Measurements from ENCODE around the gene KIF19. TPM values are rescaled to one million over a fixed set of nuclear protein-coding genes. Genes with fewer than 3 reads are reported as not detected.
A peak's percentile ranks its signal among the peaks of the same experiment; 100 is the strongest.

The KIF19 gene
- total RNA-seq, 2 experiments from 2014 or later = 0.37 TPM

GRCh38 chr17:74356646-74357465 lies 30.8 kb downstream of the KIF19 start:
- Mint-ChIP-seq H3K27ac (no peak overlapping the region), H3K4me1 (ENCODE audit: low read depth) (peaks cover 2% of the 10 kb centered on the region), H3K4me3 (no peak overlapping the region), H3K9me3 (ENCODE audit: insufficient read depth) (no peaks in the 10 kb centered on the region), H3K36me3 (ENCODE audit: low read depth) (no peaks in the 10 kb centered on the region), H3K27me3 (ENCODE audit: low read depth) (peaks cover 51% of the 10 kb centered on the region)
- POLR2A ChIA-PET = no interaction called here
- DNase-seq (peak; percentile 38), ATAC-seq (peak; percentile 33)
- CTCF ChIA-PET = interaction anchor here (0.7 to 3.1 kb wide), 5 partner anchors 11 to 137 kb away, joined by 3 to 17 read pairs (median 4); partner anchors contain the start of gene GPR142

- no peak for DNase-seq
- Mint-ChIP-seq H3K9me3 (ENCODE audit: insufficient read depth) (no peaks in the 10 kb centered on the region), H3K4me3 (no peak overlapping the region), H3K36me3 (ENCODE audit: low read depth) (no peaks in the 10 kb centered on the region), H3K27me3 (ENCODE audit: low read depth) (peaks cover 47% of the 10 kb centered on the region), H3K27ac (no peak overlapping the region), H3K4me1 (ENCODE audit: low read depth) (peaks cover 2% of the 10 kb centered on the region)
- ATAC-seq = no peak
- CTCF ChIA-PET = interaction anchor here (0.9 to 3.1 kb wide), 4 partner anchors 11 to 136 kb away, joined by 3 to 17 read pairs (median 4); partner anchors contain the start of gene GPR142
- POLR2A ChIA-PET = no interaction called here
Observed at GRCh38 chr17:74357466-74357809, 31.4 kb downstream of the KIF19 start.

GRCh38 chr17:74358697-74359096 lies 32.7 kb downstream of the KIF19 start:
- no peak for DNase-seq
- H3K27ac Mint-ChIP-seq = no peak overlapping the region
- CTCF ChIA-PET = interaction anchor here (1.3 to 3.1 kb wide), 3 partner anchors 9 to 10 kb away, joined by 5 to 17 read pairs (median 9); partner anchors contain the start of gene GPR142
- POLR2A ChIA-PET = no interaction called here
- peaks cover 36% of the 10 kb centered on the region for H3K27me3 Mint-ChIP-seq (ENCODE audit: low read depth)
- peaks cover 2% of the 10 kb centered on the region for H3K4me1 Mint-ChIP-seq (ENCODE audit: low read depth)
- H3K4me3 Mint-ChIP-seq = no peak overlapping the region
- H3K9me3 Mint-ChIP-seq (ENCODE audit: insufficient read depth) = no peaks in the 10 kb centered on the region
- ATAC-seq = no peak
- H3K36me3 Mint-ChIP-seq (ENCODE audit: low read depth) = no peaks in the 10 kb centered on the region

GRCh38 chr17:74359916-74360315 lies 33.9 kb downstream of the KIF19 start:
- H3K36me3 Mint-ChIP-seq (ENCODE audit: low read depth) = no peaks in the 10 kb centered on the region

GRCh38 chr17:74360899-74361229 lies 34.8 kb downstream of the KIF19 start:
- Mint-ChIP-seq H3K4me3 (no peak overlapping the region), H3K4me1 (ENCODE audit: low read depth) (peaks cover 2% of the 10 kb centered on the region), H3K27me3 (ENCODE audit: low read depth) (peaks cover 22% of the 10 kb centered on the region), H3K27ac (no peak overlapping the region), H3K36me3 (ENCODE audit: low read depth) (no peaks in the 10 kb centered on the region), H3K9me3 (ENCODE audit: insufficient read depth) (no peaks in the 10 kb centered on the region)
- CTCF ChIA-PET = interaction anchor here (0.9 to 1.5 kb wide), 5 partner anchors 8 to 172 kb away, joined by 3 to 6 read pairs (median 4); partner anchors contain the start of gene TTYH2
- ATAC-seq = no peak
- DNase-seq = no peak
- POLR2A ChIA-PET = no interaction called here

More at GRCh38 chr17:74359916-74360315, 33.9 kb downstream of the KIF19 start:
- ChIA-PET CTCF (interaction anchor here (0.8 to 1.5 kb wide), 4 partner anchors 8 to 160 kb away, joined by 4 to 9 read pairs (median 4); partner anchors contain the start of genes GPR142 and TTYH2), POLR2A (no interaction called here)
- H3K4me3 Mint-ChIP-seq = no peak overlapping the region
- H3K4me1 Mint-ChIP-seq (ENCODE audit: low read depth) = peaks cover 2% of the 10 kb centered on the region
- H3K9me3 Mint-ChIP-seq (ENCODE audit: insufficient read depth) = no peaks in the 10 kb centered on the region
- H3K27me3 Mint-ChIP-seq (ENCODE audit: low read depth) = peaks cover 25% of the 10 kb centered on the region
- no peak overlapping the region for H3K27ac Mint-ChIP-seq
- ATAC-seq = no peak
- DNase-seq = no peak

GRCh38 chr17:74361230-74362068 lies 35.4 kb downstream of the KIF19 start, which contains the start of gene BTBD17:
BTBD17 (minus strand) TSS chr17:74361868; CDS start chr17:74361819, 49 bp downstream.
- CTCF ChIA-PET = interaction anchor here (0.9 to 1.4 kb wide), 5 partner anchors 9 to 171 kb away, joined by 3 to 6 read pairs (median 3); no protein-coding TSS in a partner anchor
- no peak within 1 kb of the TSS for H3K27ac Mint-ChIP-seq
- H3K4me1 Mint-ChIP-seq (ENCODE audit: low read depth) = peaks cover 2% of the 10 kb centered on the region
- H3K27me3 Mint-ChIP-seq (ENCODE audit: low read depth) = peaks cover 17% of the 10 kb centered on the region
- POLR2A ChIA-PET = no interaction called here
- H3K4me3 Mint-ChIP-seq = no peak within 1 kb of the TSS
- peak; percentile 69 for ATAC-seq
- no peaks in the 10 kb centered on the region for H3K36me3 Mint-ChIP-seq (ENCODE audit: low read depth)
- peak; percentile 51 for DNase-seq
- H3K9me3 Mint-ChIP-seq (ENCODE audit: insufficient read depth) = no peaks in the 10 kb centered on the region

- DNase-seq (no peak), ATAC-seq (no peak)
- Mint-ChIP-seq H3K27ac (no peak overlapping the region), H3K4me3 (no peak overlapping the region), H3K27me3 (ENCODE audit: low read depth) (peaks cover 14% of the 10 kb centered on the region), H3K36me3 (ENCODE audit: low read depth) (no peaks in the 10 kb centered on the region), H3K9me3 (ENCODE audit: insufficient read depth) (no peaks in the 10 kb centered on the region), H3K4me1 (ENCODE audit: low read depth) (peaks cover 2% of the 10 kb centered on the region)
- ChIA-PET POLR2A (interaction anchor here (0.7 kb wide), 1 partner anchor 133 kb away, joined by 3 read pairs; no protein-coding TSS in a partner anchor), CTCF (interaction anchor here (1.0 to 2.4 kb wide), 4 partner anchors 9 to 131 kb away, joined by 3 to 6 read pairs (median 4); no protein-coding TSS in a partner anchor)
Observed at GRCh38 chr17:74362069-74362405, 36.0 kb downstream of the KIF19 start.

- H3K27me3 Mint-ChIP-seq (ENCODE audit: low read depth) = peaks cover 9% of the 10 kb centered on the region
- ChIA-PET POLR2A (interaction anchor here (0.7 kb wide), 1 partner anchor 134 kb away, joined by 3 read pairs; no protein-coding TSS in a partner anchor), CTCF (interaction anchor here (1.2 to 2.4 kb wide), 5 partner anchors 8 to 130 kb away, joined by 3 to 5 read pairs (median 4); no protein-coding TSS in a partner anchor)
- no peak for ATAC-seq
- H3K4me1 Mint-ChIP-seq (ENCODE audit: low read depth) = no peaks in the 10 kb centered on the region
- no peak overlapping the region for H3K4me3 Mint-ChIP-seq
- H3K27ac Mint-ChIP-seq = no peak overlapping the region
- H3K36me3 Mint-ChIP-seq (ENCODE audit: low read depth) = no peaks in the 10 kb centered on the region
- DNase-seq = no peak
- H3K9me3 Mint-ChIP-seq (ENCODE audit: insufficient read depth) = no peaks in the 10 kb centered on the region
Observed at GRCh38 chr17:74362810-74363498, 36.9 kb downstream of the KIF19 start.

GRCh38 chr17:74367206-74367605 lies 41.2 kb downstream of the KIF19 start, which contains the start of gene GPR142:
GPR142 (plus strand) TSS chr17:74367506; CDS start chr17:74369541, 2,035 bp downstream.
- H3K27me3 Mint-ChIP-seq (ENCODE audit: low read depth) = peaks cover 7% of the 10 kb centered on the region
- ChIA-PET CTCF (interaction anchor here (0.7 to 5.7 kb wide), 29 partner anchors 8 to 392 kb away, joined by 3 to 58 read pairs (median 5); partner anchors contain the start of genes CD300LB and CD300LD), POLR2A (no interaction called here)
- no peaks in the 10 kb centered on the region for H3K9me3 Mint-ChIP-seq (ENCODE audit: insufficient read depth)
- peaks cover 15% of the 10 kb centered on the region for H3K4me1 Mint-ChIP-seq (ENCODE audit: low read depth)
- no peak within 1 kb of the TSS for H3K4me3 Mint-ChIP-seq
- ATAC-seq (no peak), DNase-seq (no peak)
- no peak within 1 kb of the TSS for H3K27ac Mint-ChIP-seq
- no peaks in the 10 kb centered on the region for H3K36me3 Mint-ChIP-seq (ENCODE audit: low read depth)

GRCh38 chr17:74368341-74369081 lies 42.5 kb downstream of the KIF19 start:
- ATAC-seq (peak; percentile 77), DNase-seq (peak; percentile 78)
- Mint-ChIP-seq H3K9me3 (ENCODE audit: insufficient read depth) (no peaks in the 10 kb centered on the region), H3K4me3 (no peak overlapping the region), H3K36me3 (ENCODE audit: low read depth) (no peaks in the 10 kb centered on the region), H3K4me1 (ENCODE audit: low read depth) (peaks cover 15% of the 10 kb centered on the region), H3K27ac (no peak overlapping the region), H3K27me3 (ENCODE audit: low read depth) (peaks cover 7% of the 10 kb centered on the region)
- CTCF ChIA-PET = interaction anchor here (0.6 to 5.7 kb wide), 57 partner anchors 8 to 600 kb away, joined by 3 to 58 read pairs (median 4); partner anchors contain the start of genes CD300LB and CD300LD
- POLR2A ChIA-PET = no interaction called here

Measured in activated CD8-positive, alpha-beta T cell treated with anti-CD3 and anti-CD28 coated beads, Interleukin-2, amount 10 ng/mL, durations not matched to agents 7 days and 5 days (primary cell).